ENCODE data around the gene AFAP1.

The AFAP1 gene

GRCh38 chr4:7915875-7916242 is 23.8 kb downstream of the AFAP1 start:
- DNase-seq (ENCODE audit: low read depth, low spot score): no peak

- DNase-seq (ENCODE audit: low read depth, low spot score): no peak
Observed at GRCh38 chr4:7912826-7913225, 26.8 kb downstream of the AFAP1 start.

- DNase-seq (ENCODE audit: low read depth, low spot score): no peak
Observed at GRCh38 chr4:7910952-7911578, 28.6 kb downstream of the AFAP1 start.

GRCh38 chr4:7910263-7910896 is 29.3 kb downstream of the AFAP1 start:
- no peak for DNase-seq (ENCODE audit: low read depth, low spot score)

- DNase-seq (ENCODE audit: low read depth, low spot score): no peak
Observed at GRCh38 chr4:7909463-7910262, 30.0 kb downstream of the AFAP1 start.

GRCh38 chr4:7908668-7909067 is 31.0 kb downstream of the AFAP1 start:
- no peak for DNase-seq (ENCODE audit: low read depth, low spot score)

- DNase-seq (ENCODE audit: low read depth, low spot score): no peak
Observed at GRCh38 chr4:7907142-7907541, 32.5 kb downstream of the AFAP1 start.

GRCh38 chr4:7906171-7906701 is 33.4 kb downstream of the AFAP1 start:
- no peak for DNase-seq (ENCODE audit: low read depth, low spot score)

GRCh38 chr4:7904952-7905915 is 34.4 kb downstream of the AFAP1 start:
- no peak for DNase-seq (ENCODE audit: low read depth, low spot score)

- DNase-seq (ENCODE audit: low read depth, low spot score): no peak
Observed at GRCh38 chr4:7903791-7904516, 35.7 kb downstream of the AFAP1 start.

- DNase-seq (ENCODE audit: low read depth, low spot score): no peak
Observed at GRCh38 chr4:7902826-7903225, 36.8 kb downstream of the AFAP1 start.

GRCh38 chr4:7902101-7902553 is 37.5 kb downstream of the AFAP1 start:
- DNase-seq (ENCODE audit: low read depth, low spot score): no peak

GRCh38 chr4:7901311-7901885 is 38.3 kb downstream of the AFAP1 start:
- no peak for DNase-seq (ENCODE audit: low read depth, low spot score)

GRCh38 chr4:7900334-7900909 is 39.2 kb downstream of the AFAP1 start:
- no peak for DNase-seq (ENCODE audit: low read depth, low spot score)

GRCh38 chr4:7899184-7899869 is 40.3 kb downstream of the AFAP1 start:
- DNase-seq (ENCODE audit: low read depth, low spot score): no peak

GRCh38 chr4:7898385-7898784 is 41.3 kb downstream of the AFAP1 start:
- no peak for DNase-seq (ENCODE audit: low read depth, low spot score)

- no peak for DNase-seq (ENCODE audit: low read depth, low spot score)
Observed at GRCh38 chr4:7897811-7898210, 41.9 kb downstream of the AFAP1 start.

GRCh38 chr4:7894677-7895181 is 44.9 kb downstream of the AFAP1 start:
- no peak for DNase-seq (ENCODE audit: low read depth, low spot score)

GRCh38 chr4:7894098-7894676 is 45.5 kb downstream of the AFAP1 start:
- no peak for DNase-seq (ENCODE audit: low read depth, low spot score)

Measured in activated CD4-positive, CD25-positive, alpha-beta regulatory T cell treated with anti-CD3 and anti-CD28 coated beads, Interleukin-2, amount 50 U/mL, for 16 hours (primary cell).